ENCODE data around the gene PPP1CA.
A peak's percentile ranks its signal among the peaks of the same experiment; 100 is the strongest.

Gene PPP1CA

GRCh38 chr11:67438158-67438902, 36.7 kb upstream of the PPP1CA start:
- no peak overlapping the region for H3K14ac ChIP-seq (ENCODE audit: low read length in 2 of 2)
- no peak overlapping the region for H3K4me2 ChIP-seq (ENCODE audit: low read length, poor library complexity, severe bottlenecking)
- no peak overlapping the region for H3K4me3 ChIP-seq (ENCODE audit: insufficient read depth in 1 of 2, low read depth in 1 of 2, low read length in 2 of 2)
- peak overlapping the region; percentile 26 for H2BK15ac ChIP-seq (ENCODE audit: low read depth, poor library complexity, severe bottlenecking)
- no peak overlapping the region for H3K18ac ChIP-seq (ENCODE audit: low read depth in 1 of 2, low read length in 2 of 2)
- no peak overlapping the region for H3K9ac ChIP-seq (ENCODE audit: low read length)
- H4K8ac ChIP-seq (ENCODE audit: low read length), result no peak overlapping the region
- peaks cover 78% of the 10 kb centered on the region for H3K4me1 ChIP-seq (ENCODE audit: control insufficient read depth, insufficient read depth, low read depth, low read length)
- no peak overlapping the region for H2BK120ac ChIP-seq (ENCODE audit: low read depth, low read length)
- peak overlapping the region; percentile 93 for H3K27ac ChIP-seq (ENCODE audit: low read length, poor library complexity, severe bottlenecking)
- H3K79me1 ChIP-seq (replicated peaks; ENCODE audit: low read length, poor library complexity, severe bottlenecking), result peaks cover 23% of the 10 kb centered on the region
- H3K36me3 ChIP-seq (ENCODE audit: control insufficient read depth in 1 of 2, insufficient read depth in 2 of 2, low read depth in 1 of 2, low read length in 2 of 2), result peaks cover 66 to 87% of the 10 kb centered on the region in 2 experiments
- H4K91ac ChIP-seq (ENCODE audit: low read length), result no peak overlapping the region
- WGBS, result 96% methylated on average over 30 of the region's 41 CpGs
- no peak overlapping the region for H2BK12ac ChIP-seq (ENCODE audit: low read length in 2 of 2)
- peak overlapping the region; percentile 97 for H2AK5ac ChIP-seq (ENCODE audit: low read length, severe bottlenecking)
- no peak overlapping the region for H3K4ac ChIP-seq (ENCODE audit: low read depth in 1 of 2, low read length in 2 of 2)
- H2BK5ac ChIP-seq (ENCODE audit: low read depth, low read length, poor library complexity, severe bottlenecking), result no peak overlapping the region
- DNase-seq, result no peak
- H3K9me3 ChIP-seq (ENCODE audit: control insufficient read depth, low read length), result no peaks in the 10 kb centered on the region
- H3K27me3 ChIP-seq (ENCODE audit: control insufficient read depth in 1 of 2, insufficient read depth in 1 of 2, low read length in 2 of 2), result no peaks in the 10 kb centered on the region
- no peak overlapping the region for H3K23ac ChIP-seq (ENCODE audit: low read length in 2 of 2)
- no peak overlapping the region for H2AFZ ChIP-seq (ENCODE audit: low read depth, low read length)

GRCh38 chr11:67437809-67438157, 36.1 kb upstream of the PPP1CA start:
- Histone ChIP-seq H4K91ac (ENCODE audit: low read length) (no peak overlapping the region), H2AK5ac (ENCODE audit: low read length, severe bottlenecking) (peak overlapping the region; percentile 97)
- WGBS, result 82% methylated on average over 3 of the region's 3 CpGs

GRCh38 chr11:67437082-67437808, 35.6 kb upstream of the PPP1CA start, which contains the start of gene PTPRCAP:
TSS of gene PTPRCAP (minus strand) at chr11:67437682. CDS start at chr11:67437619, 63 bp downstream.
- Histone ChIP-seq H3K36me3 (ENCODE audit: control insufficient read depth in 1 of 2, insufficient read depth in 2 of 2, low read depth in 1 of 2, low read length in 2 of 2) (peaks cover 76 to 93% of the 10 kb centered on the region in 2 experiments), H3K27ac (ENCODE audit: low read length, poor library complexity, severe bottlenecking) (peak within 1 kb of the TSS; percentile 96), H4K8ac (ENCODE audit: low read length) (peak within 1 kb of the TSS; percentile 71), H3K9me3 (ENCODE audit: control insufficient read depth, low read length) (no peaks in the 10 kb centered on the region), H3K4me1 (ENCODE audit: control insufficient read depth, insufficient read depth, low read depth, low read length) (peaks cover 73% of the 10 kb centered on the region), H2AFZ (ENCODE audit: low read depth, low read length) (no peak within 1 kb of the TSS), H3K4me3 (ENCODE audit: insufficient read depth in 1 of 2, low read depth in 1 of 2, low read length in 2 of 2) (peak within 1 kb of the TSS in 1 of 2 experiments; percentile 2), H2BK15ac (ENCODE audit: low read depth, poor library complexity, severe bottlenecking) (no peak within 1 kb of the TSS), H2BK12ac (ENCODE audit: low read length in 2 of 2) (peak within 1 kb of the TSS in 1 of 2 experiments; percentile 42), H2BK5ac (ENCODE audit: low read depth, low read length, poor library complexity, severe bottlenecking) (peak within 1 kb of the TSS; percentile 94), H3K18ac (ENCODE audit: low read depth in 1 of 2, low read length in 2 of 2) (peak within 1 kb of the TSS; percentile 14 to 56), H2BK120ac (ENCODE audit: low read depth, low read length) (no peak within 1 kb of the TSS), H3K79me1 (replicated peaks; ENCODE audit: low read length, poor library complexity, severe bottlenecking) (peaks cover 29% of the 10 kb centered on the region), H2AK5ac (ENCODE audit: low read length, severe bottlenecking) (peak within 1 kb of the TSS; percentile 97), H3K14ac (ENCODE audit: low read length in 2 of 2) (no peak within 1 kb of the TSS), H3K9ac (ENCODE audit: low read length) (no peak within 1 kb of the TSS), H4K91ac (ENCODE audit: low read length) (peak within 1 kb of the TSS; percentile 67), H3K4me2 (ENCODE audit: low read length, poor library complexity, severe bottlenecking) (peak within 1 kb of the TSS; percentile 47), H3K4ac (ENCODE audit: low read depth in 1 of 2, low read length in 2 of 2) (no peak within 1 kb of the TSS), H3K23ac (ENCODE audit: low read length in 2 of 2) (peak within 1 kb of the TSS in 1 of 2 experiments; percentile 23), H3K27me3 (ENCODE audit: control insufficient read depth in 1 of 2, insufficient read depth in 1 of 2, low read length in 2 of 2) (no peaks in the 10 kb centered on the region)
- WGBS, result 87% methylated on average over 16 of the region's 26 CpGs
- DNase-seq, result no peak

More at GRCh38 chr11:67437809-67438157, 36.1 kb upstream of the PPP1CA start:
- no peak overlapping the region for H3K14ac ChIP-seq (ENCODE audit: low read length in 2 of 2)
- no peak overlapping the region for H2BK15ac ChIP-seq (ENCODE audit: low read depth, poor library complexity, severe bottlenecking)
- H2AFZ ChIP-seq (ENCODE audit: low read depth, low read length), result no peak overlapping the region
- no peak overlapping the region for H3K9ac ChIP-seq (ENCODE audit: low read length)
- H3K4me2 ChIP-seq (ENCODE audit: low read length, poor library complexity, severe bottlenecking), result peak overlapping the region; percentile 47
- H3K4me1 ChIP-seq (ENCODE audit: control insufficient read depth, insufficient read depth, low read depth, low read length), result peaks cover 78% of the 10 kb centered on the region
- H3K23ac ChIP-seq (ENCODE audit: low read length in 2 of 2), result no peak overlapping the region
- H3K79me1 ChIP-seq (replicated peaks; ENCODE audit: low read length, poor library complexity, severe bottlenecking), result peaks cover 25% of the 10 kb centered on the region
- peak overlapping the region; percentile 19 for H4K8ac ChIP-seq (ENCODE audit: low read length)
- peak overlapping the region in 1 of 2 experiments; percentile 42 for H2BK12ac ChIP-seq (ENCODE audit: low read length in 2 of 2)
- no peak overlapping the region for H3K4me3 ChIP-seq (ENCODE audit: insufficient read depth in 1 of 2, low read depth in 1 of 2, low read length in 2 of 2)
- H3K18ac ChIP-seq (ENCODE audit: low read depth in 1 of 2, low read length in 2 of 2), result no peak overlapping the region
- H3K27ac ChIP-seq (ENCODE audit: low read length, poor library complexity, severe bottlenecking), result peak overlapping the region; percentile 93
- H2BK5ac ChIP-seq (ENCODE audit: low read depth, low read length, poor library complexity, severe bottlenecking), result peak overlapping the region; percentile 90
- H3K4ac ChIP-seq (ENCODE audit: low read depth in 1 of 2, low read length in 2 of 2), result no peak overlapping the region
- H3K9me3 ChIP-seq (ENCODE audit: control insufficient read depth, low read length), result no peaks in the 10 kb centered on the region
- DNase-seq, result no peak
- no peak overlapping the region for H2BK120ac ChIP-seq (ENCODE audit: low read depth, low read length)
- H3K36me3 ChIP-seq (ENCODE audit: control insufficient read depth in 1 of 2, insufficient read depth in 2 of 2, low read depth in 1 of 2, low read length in 2 of 2), result peaks cover 71 to 93% of the 10 kb centered on the region in 2 experiments
- no peaks in the 10 kb centered on the region for H3K27me3 ChIP-seq (ENCODE audit: control insufficient read depth in 1 of 2, insufficient read depth in 1 of 2, low read length in 2 of 2)

Measured in mesenchymal stem cell (in vitro differentiated cells and primary cell).